Measurements from ENCODE around the gene LIPC. TPM values are rescaled to one million over a fixed set of nuclear protein-coding genes. Genes with fewer than 3 reads are reported as not detected.
A peak's percentile ranks its signal among the peaks of the same experiment; 100 is the strongest.

LIPC gene
- polyA plus RNA-seq, 2 donors = 0.04 to 0.05 TPM

DNA sequence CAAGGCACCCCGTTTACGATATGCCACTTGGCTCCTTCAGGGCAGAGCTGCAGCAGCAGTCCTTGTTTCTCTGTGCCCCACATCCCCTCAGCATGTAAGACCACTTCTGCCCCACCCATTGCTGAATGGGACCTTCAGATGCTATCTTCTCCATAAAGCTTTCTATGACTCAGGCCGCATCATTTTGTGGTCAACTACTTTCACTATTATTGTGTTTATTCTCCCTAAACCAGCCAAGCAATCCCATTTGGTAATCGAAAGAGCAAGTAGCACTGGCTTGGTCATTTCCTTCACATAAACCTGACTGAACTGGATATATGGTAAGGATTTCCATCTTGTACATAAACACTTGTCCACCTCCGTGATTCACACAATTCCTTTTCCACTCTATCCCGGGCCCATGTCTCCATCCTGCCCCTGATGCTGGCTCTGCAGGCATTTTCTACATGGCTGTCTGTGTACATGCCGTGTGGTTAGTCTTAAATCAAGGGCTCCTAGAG lies 25.7 kb downstream of the LIPC start:
- Histone ChIP-seq H3K36me3 (ENCODE audit: control insufficient read depth in 2 of 2, insufficient read depth in 2 of 2, low read length in 1 of 2) (no peaks in the 10 kb centered on the region), H3K4me1 (ENCODE audit: control insufficient read depth in 2 of 2, insufficient read depth in 2 of 2, low read length in 1 of 2) (no peaks in the 10 kb centered on the region), H3K9me3 (ENCODE audit: control insufficient read depth in 2 of 2, insufficient read depth in 1 of 2, low read depth in 1 of 2, low read length in 1 of 2) (no peaks in the 10 kb centered on the region), H3K4me3 (ENCODE audit: low read depth in 1 of 2, low read length in 2 of 2) (no peak overlapping the region), H3K27me3 (ENCODE audit: control insufficient read depth in 1 of 2, insufficient read depth in 2 of 2, low read length in 2 of 2) (no peaks in the 10 kb centered on the region), H3K27ac (ENCODE audit: low read depth in 2 of 2, low read length in 1 of 2) (no peak overlapping the region)
- WGBS, 2 donors = 60 to 65% methylated on average over 7 of the region's 7 CpGs

DNA sequence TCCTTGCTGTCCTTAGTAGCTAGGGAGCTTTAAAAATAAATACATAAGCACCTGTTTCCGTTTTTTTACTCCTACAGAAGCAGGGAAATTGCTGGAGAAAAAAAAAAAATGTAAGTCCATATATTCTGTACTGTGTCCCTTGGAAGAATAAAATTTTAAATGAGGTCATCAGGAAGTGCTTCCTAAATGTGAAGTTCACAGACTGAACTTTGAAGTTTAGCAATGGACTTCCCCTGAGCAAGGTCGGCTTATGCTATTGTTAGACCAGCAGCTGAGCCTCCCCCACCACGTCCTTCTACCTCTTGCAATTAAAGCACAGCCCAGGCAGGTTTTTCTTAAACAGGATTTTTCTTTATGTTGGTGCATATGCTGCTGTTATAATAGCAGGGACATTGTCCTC lies 26.3 kb downstream of the LIPC start:
- Histone ChIP-seq H3K9me3 (ENCODE audit: control insufficient read depth in 2 of 2, insufficient read depth in 1 of 2, low read depth in 1 of 2, low read length in 1 of 2) (no peaks in the 10 kb centered on the region), H3K4me1 (ENCODE audit: control insufficient read depth in 2 of 2, insufficient read depth in 2 of 2, low read length in 1 of 2) (peaks cover 0 to 2% of the 10 kb centered on the region in 2 donors), H3K4me3 (ENCODE audit: low read depth in 1 of 2, low read length in 2 of 2) (no peak overlapping the region), H3K27ac (ENCODE audit: low read depth in 2 of 2, low read length in 1 of 2) (no peak overlapping the region), H3K36me3 (ENCODE audit: control insufficient read depth in 2 of 2, insufficient read depth in 2 of 2, low read length in 1 of 2) (no peaks in the 10 kb centered on the region), H3K27me3 (ENCODE audit: control insufficient read depth in 1 of 2, insufficient read depth in 2 of 2, low read length in 2 of 2) (no peaks in the 10 kb centered on the region)
- WGBS, 2 donors = 43 to 51% methylated on average over 3 of the region's 3 CpGs

GRCh38 chr15:58459045-58459444 lies 27.3 kb downstream of the LIPC start:
- Histone ChIP-seq H3K4me1 (ENCODE audit: control insufficient read depth in 2 of 2, insufficient read depth in 2 of 2, low read length in 1 of 2) (peaks cover 0 to 2% of the 10 kb centered on the region in 2 donors), H3K27ac (ENCODE audit: low read depth in 2 of 2, low read length in 1 of 2) (no peak overlapping the region), H3K27me3 (ENCODE audit: control insufficient read depth in 1 of 2, insufficient read depth in 2 of 2, low read length in 2 of 2) (no peaks in the 10 kb centered on the region), H3K4me3 (ENCODE audit: low read depth in 1 of 2, low read length in 2 of 2) (no peak overlapping the region), H3K9me3 (ENCODE audit: control insufficient read depth in 2 of 2, insufficient read depth in 1 of 2, low read depth in 1 of 2, low read length in 1 of 2) (no peaks in the 10 kb centered on the region), H3K36me3 (ENCODE audit: control insufficient read depth in 2 of 2, insufficient read depth in 2 of 2, low read length in 1 of 2) (no peaks in the 10 kb centered on the region)
- 32 to 50% methylated on average over 2 of the region's 2 CpGs for WGBS, 2 donors

DNA sequence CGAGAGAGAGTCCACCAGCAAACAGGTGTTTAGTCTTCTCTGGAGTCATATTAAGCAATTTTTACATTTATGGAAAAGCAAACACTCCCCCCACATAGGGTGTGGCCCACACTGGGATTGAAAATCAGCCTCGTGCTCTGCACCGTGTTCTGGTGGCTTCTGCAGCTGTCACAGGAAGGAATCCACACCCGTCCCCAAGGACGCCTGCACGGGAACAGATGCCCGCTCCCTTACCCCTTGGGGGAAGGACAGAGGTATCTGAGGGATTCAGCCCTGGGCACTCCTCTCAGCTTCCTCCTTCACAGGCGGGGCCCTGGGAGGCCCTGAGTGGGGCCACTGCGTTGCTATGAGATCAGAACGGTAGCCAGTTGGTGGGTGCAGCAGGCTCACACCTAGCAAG lies 27.8 kb downstream of the LIPC start:
- Histone ChIP-seq H3K27ac (ENCODE audit: low read depth in 2 of 2, low read length in 1 of 2) (peak overlapping the region in 1 of 2 donors; percentile 60), H3K4me1 (ENCODE audit: control insufficient read depth in 2 of 2, insufficient read depth in 2 of 2, low read length in 1 of 2) (peaks cover 0 to 2% of the 10 kb centered on the region in 2 donors), H3K27me3 (ENCODE audit: control insufficient read depth in 1 of 2, insufficient read depth in 2 of 2, low read length in 2 of 2) (no peaks in the 10 kb centered on the region), H3K4me3 (ENCODE audit: low read depth in 1 of 2, low read length in 2 of 2) (no peak overlapping the region), H3K9me3 (ENCODE audit: control insufficient read depth in 2 of 2, insufficient read depth in 1 of 2, low read depth in 1 of 2, low read length in 1 of 2) (no peaks in the 10 kb centered on the region), H3K36me3 (ENCODE audit: control insufficient read depth in 2 of 2, insufficient read depth in 2 of 2, low read length in 1 of 2) (no peaks in the 10 kb centered on the region)
- WGBS, 2 donors = 69 to 71% methylated on average over 10 of the region's 10 CpGs

DNA sequence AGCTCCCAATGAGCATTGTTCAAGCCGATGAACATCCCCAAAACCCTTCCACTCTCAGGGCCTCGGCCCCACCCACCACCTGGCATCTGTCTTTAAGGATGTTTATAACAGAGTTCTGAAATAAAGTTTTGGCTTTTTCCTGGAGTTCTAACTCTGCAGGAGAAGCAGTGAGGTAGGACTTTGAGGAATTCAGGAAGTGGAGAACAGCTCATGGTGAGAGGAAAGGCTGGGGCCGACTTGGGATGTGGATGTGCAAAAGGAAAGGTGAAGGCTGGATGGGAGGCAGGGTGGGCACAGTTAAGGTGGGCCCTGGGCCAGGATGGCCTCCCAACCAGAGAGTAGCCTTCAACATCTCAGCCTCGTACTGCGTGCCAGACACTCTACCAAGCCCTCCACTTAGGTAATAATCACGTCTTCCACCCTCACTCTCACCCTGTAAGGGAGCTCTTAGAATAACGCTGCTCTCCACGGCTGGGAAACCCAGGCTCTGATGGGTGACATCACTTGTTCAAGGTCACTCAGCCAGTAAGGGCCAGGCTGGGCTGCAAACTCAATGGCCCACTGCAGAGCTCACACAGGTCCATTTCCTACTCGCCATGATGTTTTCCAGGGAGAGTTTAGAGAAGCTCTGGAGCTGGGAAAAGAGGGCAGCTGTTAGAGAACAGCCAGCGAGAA lies 28.5 kb downstream of the LIPC start:
- Histone ChIP-seq H3K4me3 (ENCODE audit: low read depth in 1 of 2, low read length in 2 of 2) (no peak overlapping the region), H3K27ac (ENCODE audit: low read depth in 2 of 2, low read length in 1 of 2) (no peak overlapping the region), H3K27me3 (ENCODE audit: control insufficient read depth in 1 of 2, insufficient read depth in 2 of 2, low read length in 2 of 2) (no peaks in the 10 kb centered on the region), H3K4me1 (ENCODE audit: control insufficient read depth in 2 of 2, insufficient read depth in 2 of 2, low read length in 1 of 2) (peaks cover 0 to 2% of the 10 kb centered on the region in 2 donors), H3K9me3 (ENCODE audit: control insufficient read depth in 2 of 2, insufficient read depth in 1 of 2, low read depth in 1 of 2, low read length in 1 of 2) (no peaks in the 10 kb centered on the region), H3K36me3 (ENCODE audit: control insufficient read depth in 2 of 2, insufficient read depth in 2 of 2, low read length in 1 of 2) (no peaks in the 10 kb centered on the region)
- WGBS, 2 donors = 91 to 92% methylated on average over 10 of the region's 10 CpGs

GRCh38 chr15:58460872-58461271 lies 29.1 kb downstream of the LIPC start:
- H3K4me3 ChIP-seq (ENCODE audit: low read depth in 1 of 2, low read length in 2 of 2) = no peak overlapping the region
- peaks cover 0 to 2% of the 10 kb centered on the region in 2 donors for H3K4me1 ChIP-seq (ENCODE audit: control insufficient read depth in 2 of 2, insufficient read depth in 2 of 2, low read length in 1 of 2)
- no peak overlapping the region for H3K27ac ChIP-seq (ENCODE audit: low read depth in 2 of 2, low read length in 1 of 2)
- H3K36me3 ChIP-seq (ENCODE audit: control insufficient read depth in 2 of 2, insufficient read depth in 2 of 2, low read length in 1 of 2) = no peaks in the 10 kb centered on the region
- H3K27me3 ChIP-seq (ENCODE audit: control insufficient read depth in 1 of 2, insufficient read depth in 2 of 2, low read length in 2 of 2) = no peaks in the 10 kb centered on the region
- 93% methylated on average over 3 of the region's 3 CpGs for WGBS, 2 donors
- no peaks in the 10 kb centered on the region for H3K9me3 ChIP-seq (ENCODE audit: control insufficient read depth in 2 of 2, insufficient read depth in 1 of 2, low read depth in 1 of 2, low read length in 1 of 2)

DNA sequence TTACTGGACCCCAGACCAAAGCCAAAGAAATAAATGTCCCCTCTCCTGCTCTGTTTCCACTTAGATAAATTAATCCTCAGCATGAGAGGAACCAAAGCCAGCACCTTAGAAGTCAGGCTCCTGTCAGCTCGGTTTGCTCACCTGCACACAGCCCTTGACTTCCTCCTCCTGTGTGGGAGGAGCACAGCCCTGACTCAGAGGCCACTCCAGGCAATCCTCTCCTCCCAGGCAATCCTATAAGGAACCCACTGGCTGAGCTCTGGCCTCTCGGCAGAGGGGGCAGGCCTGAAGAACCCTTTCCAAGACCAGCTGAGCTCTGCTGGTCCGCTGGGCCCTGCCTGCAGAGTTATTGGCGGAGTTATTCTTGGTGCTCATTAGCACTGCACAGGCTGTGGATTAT lies 30.8 kb downstream of the LIPC start:
- no peak overlapping the region for H3K4me3 ChIP-seq (ENCODE audit: low read depth in 1 of 2, low read length in 2 of 2)
- H3K36me3 ChIP-seq (ENCODE audit: control insufficient read depth in 2 of 2, insufficient read depth in 2 of 2, low read length in 1 of 2) = no peaks in the 10 kb centered on the region
- WGBS, 2 donors = 70 to 72% methylated on average over 4 of the region's 4 CpGs
- no peaks in the 10 kb centered on the region for H3K27me3 ChIP-seq (ENCODE audit: control insufficient read depth in 1 of 2, insufficient read depth in 2 of 2, low read length in 2 of 2)
- peaks cover 0 to 2% of the 10 kb centered on the region in 2 donors for H3K4me1 ChIP-seq (ENCODE audit: control insufficient read depth in 2 of 2, insufficient read depth in 2 of 2, low read length in 1 of 2)
- H3K9me3 ChIP-seq (ENCODE audit: control insufficient read depth in 2 of 2, insufficient read depth in 1 of 2, low read depth in 1 of 2, low read length in 1 of 2) = no peaks in the 10 kb centered on the region
- H3K27ac ChIP-seq (ENCODE audit: low read depth in 2 of 2, low read length in 1 of 2) = peak overlapping the region in 1 of 2 donors; percentile 5

DNA sequence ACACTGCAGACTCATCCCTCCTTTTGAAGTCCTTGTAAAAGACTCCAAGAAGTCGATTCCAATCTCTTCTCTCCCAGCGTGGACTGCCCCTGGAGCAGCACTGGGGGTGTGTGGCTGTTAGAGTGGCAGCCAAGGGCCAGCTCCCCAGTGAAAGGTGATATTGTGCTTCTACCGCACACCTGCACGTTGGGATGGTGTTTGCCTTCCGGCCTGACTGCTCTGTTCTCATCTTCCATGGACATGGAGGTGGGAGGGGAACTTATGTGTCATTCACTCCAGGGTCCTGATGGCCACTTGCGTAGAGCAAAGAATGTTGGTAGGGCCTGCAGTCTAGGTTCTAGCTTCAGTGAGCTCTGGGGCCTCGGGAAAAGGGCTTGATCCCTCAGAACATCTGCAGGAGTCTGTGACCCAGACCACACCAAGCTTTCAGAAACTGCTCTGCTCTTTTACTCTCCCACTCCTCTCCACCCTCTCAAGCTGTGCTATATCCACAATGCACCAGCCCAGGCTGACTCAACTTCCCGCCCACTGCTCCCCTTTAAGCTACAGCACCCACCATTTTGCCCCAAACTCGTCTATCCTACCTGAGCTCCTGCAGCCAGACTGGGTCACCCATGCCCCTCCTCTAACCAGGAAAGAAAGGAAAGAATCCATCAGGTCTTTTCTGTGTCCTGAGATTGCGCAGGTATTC lies 31.3 kb downstream of the LIPC start:
- WGBS, 2 donors = 81 to 89% methylated on average over 10 of the region's 10 CpGs
- Histone ChIP-seq H3K27me3 (ENCODE audit: control insufficient read depth in 1 of 2, insufficient read depth in 2 of 2, low read length in 2 of 2) (no peaks in the 10 kb centered on the region), H3K4me1 (ENCODE audit: control insufficient read depth in 2 of 2, insufficient read depth in 2 of 2, low read length in 1 of 2) (peaks cover 0 to 2% of the 10 kb centered on the region in 2 donors), H3K36me3 (ENCODE audit: control insufficient read depth in 2 of 2, insufficient read depth in 2 of 2, low read length in 1 of 2) (no peaks in the 10 kb centered on the region), H3K4me3 (ENCODE audit: low read depth in 1 of 2, low read length in 2 of 2) (no peak overlapping the region), H3K27ac (ENCODE audit: low read depth in 2 of 2, low read length in 1 of 2) (no peak overlapping the region), H3K9me3 (ENCODE audit: control insufficient read depth in 2 of 2, insufficient read depth in 1 of 2, low read depth in 1 of 2, low read length in 1 of 2) (no peaks in the 10 kb centered on the region)

- no peaks in the 10 kb centered on the region for H3K36me3 ChIP-seq (ENCODE audit: control insufficient read depth in 2 of 2, insufficient read depth in 2 of 2, low read length in 1 of 2)
- no peaks in the 10 kb centered on the region for H3K27me3 ChIP-seq (ENCODE audit: control insufficient read depth in 1 of 2, insufficient read depth in 2 of 2, low read length in 2 of 2)
- H3K4me3 ChIP-seq (ENCODE audit: low read depth in 1 of 2, low read length in 2 of 2) = no peak overlapping the region
- no peaks in the 10 kb centered on the region for H3K9me3 ChIP-seq (ENCODE audit: control insufficient read depth in 2 of 2, insufficient read depth in 1 of 2, low read depth in 1 of 2, low read length in 1 of 2)
- 70 to 85% methylated on average over 6 of the region's 6 CpGs for WGBS, 2 donors
- peak overlapping the region in 1 of 2 donors; percentile 26 for H3K27ac ChIP-seq (ENCODE audit: low read depth in 2 of 2, low read length in 1 of 2)
- H3K4me1 ChIP-seq (ENCODE audit: control insufficient read depth in 2 of 2, insufficient read depth in 2 of 2, low read length in 1 of 2) = peaks cover 0 to 2% of the 10 kb centered on the region in 2 donors
These were observed 32.2 kb downstream of the LIPC start for GRCh38 chr15:58463815-58464650.
